ENCODE data around the gene FOXN1. TPM values are rescaled to one million over a fixed set of nuclear protein-coding genes. Genes with fewer than 3 reads are reported as not detected.
"Not testable (repeated sequence)": the region's sequence is repeated elsewhere in the genome, so short reads cannot be mapped to it uniquely, and the experiment has no call there.

Gene FOXN1
- total RNA-seq, 1 experiment from 2014 or later = not detected

GRCh38 chr17:28467456-28468025 lies 38.6 kb upstream of the FOXN1 start:
- ATAC-seq = no peak
- no peak overlapping the region for H2AFZ ChIP-seq (ENCODE audit: low read length)
- intact Hi-C loops (cut with micrococcal nuclease) = no loop called here
- no peak overlapping the region for H3K27ac ChIP-seq (ENCODE audit: low read length)
- no peak overlapping the region for H3K9ac ChIP-seq (ENCODE audit: low read length)
- TF ChIP-seq EZH2phosphoT487 (IDR thresholded peaks at IDR 0.05; ENCODE audit: borderline replicate concordance, low read length) (no peak), CTCF (conservative IDR thresholded peaks at IDR 0.05; ENCODE audit: low read depth, low read length) (no peak), EZH2 (IDR thresholded peaks at IDR 0.05; ENCODE audit: low read length, unreplicated experiment) (no peak)
- ChIA-PET POLR2A (ENCODE audit: unreplicated experiment) (no interaction called here), CTCF (no interaction called here)
- no peaks in the 10 kb centered on the region for H3K36me3 ChIP-seq (ENCODE audit: low read depth, low read length)
- no peaks in the 10 kb centered on the region for H4K20me1 ChIP-seq (ENCODE audit: low read length)
- no peak overlapping the region for H3K4me3 ChIP-seq (ENCODE audit: low read length)
- no TSS peak for BruUV-seq (replicated peaks)
- H3K79me2 ChIP-seq (ENCODE audit: low read length) = no peaks in the 10 kb centered on the region
- no peaks in the 10 kb centered on the region for H3F3A ChIP-seq (ENCODE audit: low read length, unreplicated experiment)
- H3K4me2 ChIP-seq (ENCODE audit: low read length) = no peak overlapping the region
- DNase-seq = no peak
- peaks cover 8% of the 10 kb centered on the region; the same call in 1 of the 2 replicates for H3K4me1 ChIP-seq (ENCODE audit: insufficient read depth, low read length)
- no peaks in the 10 kb centered on the region for H3K9me3 ChIP-seq (ENCODE audit: low read length)
- no peaks in the 10 kb centered on the region; the same call in 1 of the 2 replicates for H3K27me3 ChIP-seq (ENCODE audit: low read length)
- no peaks in the 10 kb centered on the region for H3K9me2 ChIP-seq (replicated peaks; ENCODE audit: low read length)

GRCh38 chr17:28468033-28468735 lies 38.0 kb upstream of the FOXN1 start:
- intact Hi-C loops (cut with micrococcal nuclease); DNase-seq; H3K9me2 ChIP-seq (replicated peaks; ENCODE audit: low read length); H3F3A ChIP-seq (ENCODE audit: low read length, unreplicated experiment); H3K79me2 ChIP-seq (ENCODE audit: low read length); H3K4me1 ChIP-seq (ENCODE audit: insufficient read depth, low read length); H3K9me3 ChIP-seq (ENCODE audit: low read length); H4K20me1 ChIP-seq (ENCODE audit: low read length); H3K27ac ChIP-seq (ENCODE audit: low read length); H2AFZ ChIP-seq (ENCODE audit: low read length); H3K4me3 ChIP-seq (ENCODE audit: low read length); ATAC-seq; H3K9ac ChIP-seq (ENCODE audit: low read length); BruUV-seq (replicated peaks); POLR2A ChIA-PET (ENCODE audit: unreplicated experiment); H3K36me3 ChIP-seq (ENCODE audit: low read depth, low read length); H3K4me2 ChIP-seq (ENCODE audit: low read length); H3K27me3 ChIP-seq (ENCODE audit: low read length): not testable (repeated sequence)
- CTCF ChIA-PET = interaction anchor here (0.6 kb wide), 1 partner anchor 38 kb away, joined by 3 read pairs; no protein-coding TSS in a partner anchor

GRCh38 chr17:28468781-28469180 lies 37.4 kb upstream of the FOXN1 start:
- no TSS peak for BruUV-seq (replicated peaks)
- Histone ChIP-seq H3F3A (ENCODE audit: low read length, unreplicated experiment) (no peaks in the 10 kb centered on the region), H4K20me1 (ENCODE audit: low read length) (no peaks in the 10 kb centered on the region), H3K79me2 (ENCODE audit: low read length) (no peaks in the 10 kb centered on the region), H3K4me2 (ENCODE audit: low read length) (0 out of 2 replicates have a peak overlapping the region, but pooled peaks have one; percentile 0), H2AFZ (ENCODE audit: low read length) (no peak overlapping the region), H3K36me3 (ENCODE audit: low read depth, low read length) (no peaks in the 10 kb centered on the region), H3K4me1 (ENCODE audit: insufficient read depth, low read length) (peaks cover 8% of the 10 kb centered on the region; the same call in 1 of the 2 replicates), H3K9me2 (replicated peaks; ENCODE audit: low read length) (no peaks in the 10 kb centered on the region), H3K9me3 (ENCODE audit: low read length) (no peaks in the 10 kb centered on the region), H3K27me3 (ENCODE audit: low read length) (no peaks in the 10 kb centered on the region), H3K27ac (ENCODE audit: low read length) (no peak overlapping the region), H3K4me3 (ENCODE audit: low read length) (no peak overlapping the region), H3K9ac (ENCODE audit: low read length) (no peak overlapping the region)
- ChIA-PET CTCF (interaction anchor here (0.6 kb wide), 1 partner anchor 38 kb away, joined by 3 read pairs; no protein-coding TSS in a partner anchor), POLR2A (ENCODE audit: unreplicated experiment) (no interaction called here)
- peak; percentile 32 for DNase-seq
- ATAC-seq = peak; percentile 65
- TF ChIP-seq CTCF (conservative IDR thresholded peaks at IDR 0.05; ENCODE audit: low read depth, low read length) (no peak), EZH2 (IDR thresholded peaks at IDR 0.05; ENCODE audit: low read length, unreplicated experiment) (no peak), EZH2phosphoT487 (IDR thresholded peaks at IDR 0.05; ENCODE audit: borderline replicate concordance, low read length) (no peak)
- intact Hi-C loops (cut with micrococcal nuclease) = no loop called here

All from PC-3 (cell line).